H1 (cell line): ENCODE data around the gene DEAF1. TPM values are rescaled to one million over a fixed set of nuclear protein-coding genes. Genes with fewer than 3 reads are reported as not detected.

Experiments used
- CTCF ChIA-PET: fragments of 300-600 bp; sonication (Branson Sonifier 250); formaldehyde crosslinking; loops from one replicate; lab custom pipeline; 2021; ENCODE audit not compliant: partially characterized antibody; lab: Charles Lee
- POLR2A ChIA-PET: fragments of 300-600 bp; sonication (Branson Sonifier 250); formaldehyde crosslinking; loops from one replicate; lab custom pipeline; 2021; ENCODE audit warnings: inconsistent platforms; ENCODE audit not compliant: partially characterized antibody; lab: Charles Lee
- DNase-seq, 2 experiments: peaks; one replicate each; pipeline versions ENCODE4 v3.0.0 to v3.0.0-alpha.2; 2010 to 2022; ENCODE audit warnings: low spot score in 2 of 2, low read depth in 1 of 2, mixed read lengths in 1 of 2
- FAIRE-seq: peaks from 2 replicates; lab custom pipeline; 2011; peaks lifted over from hg19 to GRCh38; lab: Jason Lieb, UNC
- H2AFZ ChIP-seq: 2 replicates; pipeline ENCODE4 v1.8.1; 2012; ENCODE audit warnings: low read length, inconsistent platforms
- H2AK5ac ChIP-seq: 2 replicates; pipeline ENCODE4 v1.6.1; 2013; ENCODE audit warnings: low read depth, low read length
- H2BK120ac ChIP-seq: replicated peaks from 2 replicates; pipeline ENCODE3; 2013; ENCODE audit warnings: low read depth, low read length, inconsistent platforms
- H2BK12ac ChIP-seq: 2 replicates; pipeline ENCODE4 v1.6.1; 2013; ENCODE audit warnings: low read depth, low read length
- H2BK15ac ChIP-seq: 2 replicates; pipeline ENCODE4 v1.6.1; 2013; ENCODE audit warnings: low read length
- H2BK20ac ChIP-seq: 2 replicates; pipeline ENCODE4 v1.6.1; 2013; ENCODE audit warnings: low read length
- H2BK5ac ChIP-seq: 2 replicates; pipeline ENCODE4 v1.6.1; 2013; ENCODE audit warnings: low read depth, low read length
- H3K14ac ChIP-seq: 2 replicates; pipeline ENCODE4 v1.6.1; 2013; ENCODE audit warnings: inconsistent platforms; ENCODE audit not compliant: insufficient read length
- H3K18ac ChIP-seq: 2 replicates; pipeline ENCODE4 v1.6.1; 2013; ENCODE audit warnings: low read length; ENCODE audit errors: extremely low read depth
- H3K23ac ChIP-seq: 2 replicates; pipeline ENCODE4 v1.6.1; 2013; ENCODE audit warnings: inconsistent platforms; ENCODE audit not compliant: insufficient read length
- H3K23me2 ChIP-seq: 2 replicates; pipeline ENCODE4 v1.6.1; 2013; ENCODE audit warnings: low read depth, low read length
- H3K27ac ChIP-seq: 2 replicates; pipeline ENCODE4 v1.6.1; 2011; ENCODE audit warnings: low read depth, low read length, inconsistent platforms
- H3K27me3 ChIP-seq, 4 experiments: replicated peaks in 1 of 4; 1 replicate in 1 of 4; 2 replicates in 3 of 4; pipeline versions ENCODE4 v1.6.1 to v1.8.1; 2011 to 2013; ENCODE audit warnings: low read length in 3 of 4, mild to moderate bottlenecking in 3 of 4, inconsistent platforms in 2 of 4, mixed read lengths in 2 of 4, moderate library complexity in 1 of 4; ENCODE audit not compliant: control insufficient read depth in 3 of 4, insufficient read depth in 3 of 4; ENCODE audit errors: extremely low read depth in 1 of 4
- H3K36me3 ChIP-seq, 4 experiments: 2 replicates each; pipeline versions ENCODE4 v1.6.1 to v1.8.1; 2011 to 2013; ENCODE audit warnings: mild to moderate bottlenecking in 4 of 4, low read length in 3 of 4, moderate library complexity in 2 of 4, control low read depth in 1 of 4, inconsistent platforms in 1 of 4; ENCODE audit not compliant: insufficient read depth in 4 of 4, control insufficient read depth in 2 of 4
- H3K4ac ChIP-seq: replicated peaks from 2 replicates; pipeline ENCODE3; 2013; ENCODE audit warnings: low read length, low read depth, mixed read lengths, inconsistent platforms; ENCODE audit not compliant: insufficient read length
- H3K4me1 ChIP-seq, 4 experiments: replicated peaks in 1 of 4; 1 replicate in 1 of 4; 2 replicates in 3 of 4; pipeline versions ENCODE4 v1.6.1 to v1.8.1; 2011 to 2013; ENCODE audit warnings: low read length in 3 of 4, inconsistent platforms in 2 of 4, mixed read lengths in 1 of 4; ENCODE audit not compliant: insufficient read depth in 4 of 4, control insufficient read depth in 3 of 4
- H3K4me2 ChIP-seq, 2 experiments: 2 replicates each; pipeline versions ENCODE4 v1.6.1 to v1.8.1; 2011 to 2013; ENCODE audit warnings: low read depth in 2 of 2, low read length in 2 of 2, control low read depth in 1 of 2, inconsistent platforms in 1 of 2, mild to moderate bottlenecking in 1 of 2; ENCODE audit not compliant: insufficient read depth in 1 of 2
- H3K4me3 ChIP-seq, 4 experiments: fragments of 200-600, 300-600 bp in 1 of 4; sonication (generic), shearing (Covaris generic), sonication (Bioruptor Twin) in 1 of 4; 2 replicates each; pipeline versions ENCODE4 v1.5.1 to v1.8.1; 2011 to 2016; ENCODE audit warnings: low read length in 4 of 4, low read depth in 3 of 4, control low read depth in 2 of 4, inconsistent platforms in 2 of 4, mild to moderate bottlenecking in 2 of 4, mixed read lengths in 1 of 4, moderate library complexity in 1 of 4; ENCODE audit not compliant: insufficient read depth in 2 of 4; ENCODE audit errors: extremely low read depth in 1 of 4
- H3K56ac ChIP-seq: replicated peaks from 2 replicates; pipeline ENCODE3; 2013; ENCODE audit warnings: low read depth, mild to moderate bottlenecking, mixed read lengths, low read length, inconsistent platforms; ENCODE audit not compliant: insufficient read length
- H3K79me1 ChIP-seq: 2 replicates; pipeline ENCODE4 v1.6.1; 2013; ENCODE audit warnings: low read depth, low read length, control low read depth
- H3K79me2 ChIP-seq, 2 experiments: 2 replicates each; pipeline versions ENCODE4 v1.6.1 to v1.8.1; 2012 to 2013; ENCODE audit warnings: low read length in 2 of 2, mild to moderate bottlenecking in 2 of 2, inconsistent platforms in 1 of 2; ENCODE audit not compliant: insufficient read depth in 2 of 2, control insufficient read depth in 1 of 2
- H3K9ac ChIP-seq, 4 experiments: replicated peaks in 1 of 4; 1 replicate in 1 of 4; 2 replicates in 3 of 4; pipeline versions ENCODE4 v1.6.1 to v1.8.1; 2011 to 2013; ENCODE audit warnings: low read depth in 3 of 4, low read length in 3 of 4, control low read depth in 2 of 4, mild to moderate bottlenecking in 2 of 4, moderate library complexity in 2 of 4, inconsistent platforms in 1 of 4; ENCODE audit errors: extremely low read depth in 1 of 4
- H3K9me3 ChIP-seq, 2 experiments: 2 replicates each; pipeline versions ENCODE4 v1.6.1 to v1.8.1; 2012 to 2013; ENCODE audit warnings: mild to moderate bottlenecking in 2 of 2, moderate library complexity in 2 of 2, control low read depth in 1 of 2, inconsistent platforms in 1 of 2, low read depth in 1 of 2, low read length in 1 of 2, mixed read lengths in 1 of 2; ENCODE audit not compliant: insufficient read depth in 2 of 2
- H4K20me1 ChIP-seq, 2 experiments: replicated peaks in 1 of 2; 2 replicates each; pipeline versions ENCODE3 to v1.8.1; 2011 to 2013; ENCODE audit warnings: inconsistent platforms in 2 of 2, low read length in 2 of 2, mild to moderate bottlenecking in 1 of 2; ENCODE audit not compliant: insufficient read depth in 2 of 2, control insufficient read depth in 1 of 2
- H4K5ac ChIP-seq: 2 replicates; pipeline ENCODE4 v1.6.1; 2013; ENCODE audit warnings: low read length, low read depth, mixed read lengths, inconsistent platforms; ENCODE audit not compliant: insufficient read length
- H4K8ac ChIP-seq: 2 replicates; pipeline ENCODE4 v1.8.0; 2013; ENCODE audit warnings: mild to moderate bottlenecking, moderate library complexity, low read length, inconsistent platforms; ENCODE audit not compliant: insufficient read depth; ENCODE audit errors: extremely low read depth
- H4K91ac ChIP-seq: replicated peaks from 2 replicates; pipeline ENCODE3; 2013; ENCODE audit warnings: low read length, mixed read lengths, inconsistent platforms; ENCODE audit not compliant: insufficient read length
- BRCA1 ChIP-seq: IDR thresholded peaks from 2 replicates; pipeline ENCODE4 v1.6.1; 2012; ENCODE audit warnings: low read depth, low read length, improper control_type of control experiment
- CREB1 ChIP-seq: IDR thresholded peaks from 2 replicates; pipeline ENCODE4 v1.6.1; 2012; ENCODE audit warnings: inconsistent platforms
- EZH2 ChIP-seq: fragments of 200-600 bp; sonication (generic); IDR thresholded peaks from 2 replicates; pipeline ENCODE4 v1.7.1; 2012; ENCODE audit warnings: low read depth, mild to moderate bottlenecking, moderate library complexity, low read length, inconsistent platforms; ENCODE audit not compliant: severe bottlenecking
- KDM5A ChIP-seq: fragments of 200-600 bp; IDR thresholded peaks from 2 replicates; pipeline ENCODE4 v1.7.1; 2012; ENCODE audit warnings: mild to moderate bottlenecking, low read length, inconsistent platforms, mixed read lengths
- POLR2AphosphoS5 ChIP-seq: IDR thresholded peaks from 2 replicates; pipeline ENCODE4 v1.6.1; 2011; ENCODE audit warnings: low read depth, low read length
- WGBS, 2 experiments: shearing (Covaris generic) in 1 of 2; methylation state at CpG; one replicate each; pipeline versions ENCODE4 v1.1.6 to v1.1.7; 2013 to 2015; ENCODE audit warnings: low lambda C conversion rate in 2 of 2, mixed read lengths in 2 of 2, inconsistent platforms in 1 of 2, low coverage in 1 of 2, missing lambda C conversion rate in 1 of 2; ENCODE audit not compliant: insufficient replicate concordance in 2 of 2, insufficient coverage in 1 of 2, insufficient read length in 1 of 2; ENCODE audit errors: extremely low coverage in 1 of 2, missing lambda C conversion rate in 1 of 2; 5-methylcytosine and 5-hydroxymethylcytosine counted together
- polyA plus RNA-seq, 7 experiments: library from polyadenylated mRNA; depleted of rRNA in 3 of 7; stranded (reverse) in 5 of 7; unstranded in 2 of 7; fragments of >200 nt in 5 of 7; fragments of 200-250 nt in 2 of 7; gene quantifications; 1 replicate in 5 of 7; 2 replicates in 1 of 7; 4 replicates in 1 of 7; pipeline versions ENCODE4 v1.2.1 to v1.2.3, GENCODE V29; 2011 to 2013; ENCODE audit warnings: missing spikeins in 2 of 7, mixed read lengths in 2 of 7
- total RNA-seq: library from RNA; stranded (reverse); fragmentation: NEBNext Ultra II Directional; extraction: Animal tissue kit (Norgen Biotek cat#: 25700); gene quantifications from 2 replicates; pipeline ENCODE4 v1.2.1, GENCODE V29; 2021

The DEAF1 gene
- total and polyA plus RNA-seq, 2 of the 8 experiments (the other 6 are each of a cell fraction or from before 2014, with no cell fraction given), result 47.3 to 58.4 TPM

DNA sequence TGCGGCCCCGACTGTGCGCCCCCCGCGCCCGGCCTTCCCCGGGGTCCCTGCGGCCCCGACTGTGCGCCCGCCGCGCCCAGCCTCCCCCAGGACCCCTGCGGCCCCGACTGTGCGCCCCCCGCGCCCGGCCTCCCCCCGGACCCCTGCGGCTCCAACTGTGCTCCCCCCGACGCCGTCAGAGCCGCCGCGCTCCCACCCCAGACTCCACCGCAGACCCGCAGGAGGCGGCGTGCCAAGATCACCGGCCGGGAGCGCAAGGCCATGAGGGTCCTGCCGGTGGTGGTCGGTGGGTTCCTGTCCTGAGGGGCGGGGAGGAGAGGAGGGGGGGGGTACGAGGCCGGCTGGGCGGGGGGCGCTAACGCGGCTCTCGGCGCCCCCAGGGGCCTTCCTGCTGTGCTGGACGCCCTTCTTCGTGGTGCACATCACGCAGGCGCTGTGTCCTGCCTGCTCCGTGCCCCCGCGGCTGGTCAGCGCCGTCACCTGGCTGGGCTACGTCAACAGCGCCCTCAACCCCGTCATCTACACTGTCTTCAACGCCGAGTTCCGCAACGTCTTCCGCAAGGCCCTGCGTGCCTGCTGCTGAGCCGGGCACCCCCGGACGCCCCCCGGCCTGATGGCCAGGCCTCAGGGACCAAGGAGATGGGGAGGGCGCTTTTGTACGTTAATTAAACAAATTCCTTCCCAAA is 54.9 kb downstream of the DEAF1 start:
- no peak overlapping the region for H4K91ac ChIP-seq
- H2BK20ac ChIP-seq, result no peak overlapping the region
- H3K9ac ChIP-seq, result no peak overlapping the region
- H4K5ac ChIP-seq, result no peak overlapping the region
- H2AK5ac ChIP-seq, result no peak overlapping the region
- no peak overlapping the region for H2BK5ac ChIP-seq
- H3K23ac ChIP-seq, result no peak overlapping the region
- WGBS, 2 experiments, result 26% methylated on average over 34 of the region's 69 CpGs; no CpG with 5 or more reads in 1 of the 2 experiments
- no peak overlapping the region for H3K14ac ChIP-seq
- peaks cover 0 to 5% of the 10 kb centered on the region in 2 experiments for H4K20me1 ChIP-seq
- H3K27me3 ChIP-seq, result peaks cover 21 to 47% (median 42%) of the 10 kb centered on the region in 4 experiments
- no peak for FAIRE-seq
- no peak overlapping the region for H3K56ac ChIP-seq
- no peaks in the 10 kb centered on the region for H3K79me2 ChIP-seq
- no peaks in the 10 kb centered on the region for H3K79me1 ChIP-seq
- POLR2A ChIA-PET, result interaction anchor here (1.1 to 2.7 kb wide), 11 partner anchors 11 to 149 kb away, joined by 3 to 10 read pairs (median 6); partner anchors contain the start of gene TALDO1
- DNase-seq, result peak in 1 of 2 experiments; percentile 63
- H3K4me3 ChIP-seq, result peak overlapping the region in 2 of 4 experiments; percentile 36 to 60; a peak in 3 of 8 replicates
- no peak overlapping the region for H2BK15ac ChIP-seq
- no peak overlapping the region for H3K27ac ChIP-seq
- H4K8ac ChIP-seq, result peak overlapping the region; percentile 57
- no peak overlapping the region; the same call in 1 of the 2 replicates for H2BK12ac ChIP-seq
- H3K23me2 ChIP-seq, result peaks cover 21% of the 10 kb centered on the region; the same call in 1 of the 2 replicates
- CTCF ChIA-PET, result interaction anchor here (0.7 to 1.8 kb wide), 4 partner anchors 15 to 116 kb away, joined by 3 to 4 read pairs (median 3); no protein-coding TSS in a partner anchor
- no peak overlapping the region for H2BK120ac ChIP-seq
- no peaks in the 10 kb centered on the region; a peak in 1 of 4 replicates for H3K9me3 ChIP-seq
- peak; percentile 4 for TF ChIP-seq EZH2
- TF ChIP-seq KDM5A, result no peak
- peak; percentile 86 for TF ChIP-seq CREB1
- TF ChIP-seq POLR2AphosphoS5, result peak; percentile 74; the same call in 1 of the 2 replicates
- TF ChIP-seq BRCA1, result no peak
- peaks cover 0 to 3% (median 0%) of the 10 kb centered on the region in 4 experiments; a peak in 1 of 8 replicates for H3K36me3 ChIP-seq
- H3K4me2 ChIP-seq, result peak overlapping the region; percentile 44 to 91
- H3K18ac ChIP-seq, result peak overlapping the region; percentile 60; the same call in 1 of the 2 replicates
- no peak overlapping the region for H2AFZ ChIP-seq
- H3K4ac ChIP-seq, result peak overlapping the region; percentile 53
- peaks cover 0 to 30% (median 20%) of the 10 kb centered on the region in 4 experiments; a peak in 6 of 7 replicates for H3K4me1 ChIP-seq
